SU-DHL-6 (cell line): ENCODE results near the gene SCYL2.

Experiments used
- EZH2phosphoT487 ChIP-seq: fragments of 200-600 bp; sonication (generic), shearing (Covaris generic); conservative IDR thresholded peaks from 2 replicates; pipeline ENCODE4 v1.6.1; 2018; ENCODE audit warnings: mild to moderate bottlenecking, antibody characterized with exemption, low read length, moderate library complexity, mixed read lengths
- TF ChIP-seq, protein P1 (sequence below): fragments of 200-600 bp; sonication (generic); IDR thresholded peaks from one replicate; pipeline ENCODE4 v1.5.1; 2017; ENCODE audit warnings: antibody characterized with exemption, mild to moderate bottlenecking, low read length, moderate library complexity; ENCODE audit not compliant: insufficient read depth, poor library complexity, severe bottlenecking

DNA sequence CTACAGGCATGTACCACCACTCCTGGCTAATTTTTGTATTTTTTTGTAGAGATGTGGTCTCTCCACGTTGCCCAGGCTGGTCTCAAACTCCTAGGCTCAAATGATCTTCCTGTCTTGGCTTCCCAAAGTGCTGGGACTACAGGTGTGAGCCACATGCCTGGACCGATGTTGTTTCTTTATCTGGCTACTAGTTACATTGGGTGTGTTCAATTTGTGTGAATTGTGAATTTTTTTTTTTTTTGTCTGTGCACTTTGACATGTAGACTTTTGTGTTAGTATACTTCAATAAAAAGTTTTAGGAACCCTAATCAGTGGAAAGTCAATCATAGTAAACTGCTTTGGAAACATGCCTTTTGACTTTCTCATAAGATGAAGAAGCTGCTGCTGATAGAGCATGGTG is 65.9 kb downstream of the SCYL2 start:
- TF ChIP-seq, protein P1, sequence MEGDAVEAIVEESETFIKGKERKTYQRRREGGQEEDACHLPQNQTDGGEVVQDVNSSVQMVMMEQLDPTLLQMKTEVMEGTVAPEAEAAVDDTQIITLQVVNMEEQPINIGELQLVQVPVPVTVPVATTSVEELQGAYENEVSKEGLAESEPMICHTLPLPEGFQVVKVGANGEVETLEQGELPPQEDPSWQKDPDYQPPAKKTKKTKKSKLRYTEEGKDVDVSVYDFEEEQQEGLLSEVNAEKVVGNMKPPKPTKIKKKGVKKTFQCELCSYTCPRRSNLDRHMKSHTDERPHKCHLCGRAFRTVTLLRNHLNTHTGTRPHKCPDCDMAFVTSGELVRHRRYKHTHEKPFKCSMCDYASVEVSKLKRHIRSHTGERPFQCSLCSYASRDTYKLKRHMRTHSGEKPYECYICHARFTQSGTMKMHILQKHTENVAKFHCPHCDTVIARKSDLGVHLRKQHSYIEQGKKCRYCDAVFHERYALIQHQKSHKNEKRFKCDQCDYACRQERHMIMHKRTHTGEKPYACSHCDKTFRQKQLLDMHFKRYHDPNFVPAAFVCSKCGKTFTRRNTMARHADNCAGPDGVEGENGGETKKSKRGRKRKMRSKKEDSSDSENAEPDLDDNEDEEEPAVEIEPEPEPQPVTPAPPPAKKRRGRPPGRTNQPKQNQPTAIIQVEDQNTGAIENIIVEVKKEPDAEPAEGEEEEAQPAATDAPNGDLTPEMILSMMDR = no peak
- TF ChIP-seq EZH2phosphoT487 = no peak
